ENCODE data around the gene AATK. TPM values are rescaled to one million over a fixed set of nuclear protein-coding genes. Genes with fewer than 3 reads are reported as not detected.
A peak's percentile ranks its signal among the peaks of the same experiment; 100 is the strongest.

AATK gene
- total RNA-seq, 1 donor from 2014 or later, result 7.7 TPM

GRCh38 chr17:81144423-81144781, 21.6 kb downstream of the AATK start:
- DNase-seq (ENCODE audit: low spot score), result no peak
- H3K27ac Mint-ChIP-seq (ENCODE audit: unreplicated experiment), result no peak overlapping the region
- H3K27me3 Mint-ChIP-seq (ENCODE audit: unreplicated experiment), result peaks cover 8% of the 10 kb centered on the region
- no peaks in the 10 kb centered on the region for H3K36me3 Mint-ChIP-seq (ENCODE audit: low read depth, unreplicated experiment)
- no peak for TF ChIP-seq CTCF (IDR thresholded peaks at IDR 0.05; ENCODE audit: unreplicated experiment)
- H3K4me1 Mint-ChIP-seq (ENCODE audit: unreplicated experiment), result peaks cover 2% of the 10 kb centered on the region
- H3K4me3 Mint-ChIP-seq (ENCODE audit: unreplicated experiment), result no peak overlapping the region
- no peaks in the 10 kb centered on the region for H3K9me3 Mint-ChIP-seq (ENCODE audit: unreplicated experiment)

- no peak for TF ChIP-seq CTCF (IDR thresholded peaks at IDR 0.05; ENCODE audit: unreplicated experiment)
- Mint-ChIP-seq H3K27ac (ENCODE audit: unreplicated experiment) (no peak overlapping the region), H3K9me3 (ENCODE audit: unreplicated experiment) (no peaks in the 10 kb centered on the region), H3K36me3 (ENCODE audit: low read depth, unreplicated experiment) (peaks cover 3% of the 10 kb centered on the region), H3K4me3 (ENCODE audit: unreplicated experiment) (no peak overlapping the region), H3K27me3 (ENCODE audit: unreplicated experiment) (peaks cover 8% of the 10 kb centered on the region), H3K4me1 (ENCODE audit: unreplicated experiment) (peaks cover 2% of the 10 kb centered on the region)
- DNase-seq (ENCODE audit: low spot score), result no peak
Observed at GRCh38 chr17:81143717-81144422, 22.2 kb downstream of the AATK start.

GRCh38 chr17:81143200-81143527, 22.9 kb downstream of the AATK start:
- no peak for DNase-seq (ENCODE audit: low spot score)
- no peaks in the 10 kb centered on the region for H3K9me3 Mint-ChIP-seq (ENCODE audit: unreplicated experiment)
- H3K27me3 Mint-ChIP-seq (ENCODE audit: unreplicated experiment), result peaks cover 13% of the 10 kb centered on the region
- peaks cover 6% of the 10 kb centered on the region for H3K4me1 Mint-ChIP-seq (ENCODE audit: unreplicated experiment)
- no peak overlapping the region for H3K27ac Mint-ChIP-seq (ENCODE audit: unreplicated experiment)
- TF ChIP-seq CTCF (IDR thresholded peaks at IDR 0.05; ENCODE audit: unreplicated experiment), result no peak
- no peak overlapping the region for H3K4me3 Mint-ChIP-seq (ENCODE audit: unreplicated experiment)
- H3K36me3 Mint-ChIP-seq (ENCODE audit: low read depth, unreplicated experiment), result peaks cover 7% of the 10 kb centered on the region

DNA sequence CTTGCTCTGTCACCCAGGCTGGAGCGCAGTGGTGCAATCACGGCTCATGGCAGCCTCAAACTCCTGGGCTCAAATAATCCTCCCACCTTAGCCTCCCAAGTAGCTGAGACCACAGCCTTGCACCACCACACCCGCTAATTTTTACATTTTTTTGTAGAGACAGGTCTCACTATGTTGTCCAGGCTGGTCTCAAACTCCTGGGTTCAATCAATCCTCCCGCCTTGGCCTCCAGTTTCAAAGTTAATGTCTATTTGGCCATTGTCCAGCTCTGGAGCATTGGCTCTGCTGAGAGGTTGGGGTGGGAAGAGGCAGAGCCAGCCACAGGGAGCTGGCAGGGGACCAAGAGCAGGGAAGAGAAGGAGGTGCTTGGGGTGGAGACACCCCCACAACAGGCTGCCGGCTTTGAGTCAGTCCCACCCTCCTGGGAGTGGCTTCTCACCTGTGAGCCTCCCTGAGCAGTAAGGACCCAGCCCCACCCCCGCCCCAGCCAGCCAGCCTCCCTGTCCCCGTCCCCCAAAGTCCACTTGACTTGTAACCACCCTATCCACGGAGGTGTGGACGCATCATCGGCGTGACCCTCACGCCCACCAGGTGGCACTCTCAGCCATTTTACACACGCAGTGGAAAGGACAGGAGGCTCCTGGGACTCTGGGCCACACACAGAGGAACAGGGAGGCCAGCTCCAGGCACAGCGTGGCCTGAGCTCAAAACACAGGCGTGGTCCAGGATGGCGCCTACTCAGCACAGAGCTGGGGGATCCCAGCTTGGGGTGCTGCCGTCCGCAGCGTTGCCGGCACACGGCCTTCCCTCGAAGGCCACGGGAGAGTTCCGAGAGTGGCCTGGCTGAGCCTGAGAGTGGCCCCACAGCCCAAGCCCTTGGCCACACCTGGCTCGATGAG, 23.5 kb downstream of the AATK start:
- Mint-ChIP-seq H3K9me3 (ENCODE audit: unreplicated experiment) (no peaks in the 10 kb centered on the region), H3K4me3 (ENCODE audit: unreplicated experiment) (no peak overlapping the region), H3K36me3 (ENCODE audit: low read depth, unreplicated experiment) (peaks cover 7% of the 10 kb centered on the region), H3K4me1 (ENCODE audit: unreplicated experiment) (peaks cover 6% of the 10 kb centered on the region), H3K27ac (ENCODE audit: unreplicated experiment) (no peak overlapping the region), H3K27me3 (ENCODE audit: unreplicated experiment) (peaks cover 11% of the 10 kb centered on the region)
- TF ChIP-seq CTCF (IDR thresholded peaks at IDR 0.05; ENCODE audit: unreplicated experiment), result peak; percentile 47
- DNase-seq (ENCODE audit: low spot score), result peak; percentile 84

- H3K9me3 Mint-ChIP-seq (ENCODE audit: unreplicated experiment), result no peaks in the 10 kb centered on the region
- H3K27me3 Mint-ChIP-seq (ENCODE audit: unreplicated experiment), result peaks cover 9% of the 10 kb centered on the region
- peaks cover 6% of the 10 kb centered on the region for H3K4me1 Mint-ChIP-seq (ENCODE audit: unreplicated experiment)
- peaks cover 7% of the 10 kb centered on the region for H3K36me3 Mint-ChIP-seq (ENCODE audit: low read depth, unreplicated experiment)
- no peak overlapping the region for H3K4me3 Mint-ChIP-seq (ENCODE audit: unreplicated experiment)
- no peak overlapping the region for H3K27ac Mint-ChIP-seq (ENCODE audit: unreplicated experiment)
- no peak for DNase-seq (ENCODE audit: low spot score)
- no peak for TF ChIP-seq CTCF (IDR thresholded peaks at IDR 0.05; ENCODE audit: unreplicated experiment)
Observed at GRCh38 chr17:81140695-81141094, 25.3 kb downstream of the AATK start.
